Activated T-cell treated with anti-CD3 and anti-CD28 coated beads, Interleukin-2, amount 50 U/mL, for 1 hour (primary cell): ENCODE data around the gene RGCC.

Source experiments
- DNase-seq: peaks from one replicate; pipeline ENCODE4 v3.0.0-alpha.2; 2020

Gene RGCC

DNA sequence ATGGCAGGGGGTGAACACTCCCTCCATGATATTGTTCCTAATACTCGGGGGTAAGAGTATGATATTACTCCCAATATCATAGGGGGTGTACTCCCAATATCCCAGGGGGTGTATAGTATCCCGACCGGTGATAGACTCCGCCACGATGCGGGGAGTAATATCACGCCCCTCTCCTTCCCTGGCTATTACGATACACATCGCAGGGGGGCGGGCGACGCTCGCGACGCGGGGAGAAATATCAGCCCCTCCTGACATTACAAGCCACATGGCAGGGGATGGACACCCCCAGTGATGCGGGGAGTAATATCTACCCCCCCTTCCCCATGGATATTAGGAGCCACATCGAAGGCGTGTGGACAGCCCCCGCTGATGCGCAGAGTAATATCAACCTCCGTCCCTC is 3.2 kb upstream of the RGCC start:
- no peak for DNase-seq

DNA sequence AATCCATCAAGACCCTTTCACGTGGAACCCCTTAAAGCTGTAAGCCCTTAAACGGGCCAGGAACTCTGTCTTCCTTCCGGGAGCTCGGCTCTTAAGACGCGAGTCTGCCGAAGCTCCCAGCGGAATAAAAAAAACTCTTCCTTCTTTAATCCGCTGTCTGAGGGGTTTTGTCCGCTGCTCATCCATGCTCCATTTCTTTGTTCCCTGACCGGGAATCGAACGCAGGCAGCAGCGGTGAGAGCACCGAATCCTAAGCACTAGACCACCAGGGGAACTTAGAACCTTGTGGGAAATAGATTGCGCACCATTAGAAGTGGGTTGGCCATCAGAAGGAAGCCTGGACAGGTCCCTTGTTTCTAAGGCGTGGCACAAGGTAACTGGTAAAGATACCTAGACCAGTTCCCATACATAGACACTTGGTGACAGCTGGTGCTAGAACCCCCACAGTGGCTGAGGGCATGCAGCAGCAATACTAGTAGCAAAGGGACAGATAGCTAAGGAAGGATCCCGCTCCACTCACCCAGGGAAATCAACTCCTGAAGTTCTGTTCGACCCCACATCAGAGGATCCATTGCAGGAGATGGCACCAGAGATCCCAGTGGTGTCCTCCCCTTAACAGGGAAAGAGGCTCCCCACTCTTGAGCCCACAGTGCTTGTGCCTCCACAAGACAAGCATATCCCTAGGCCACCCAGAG is 1.5 kb upstream of the RGCC start:
- no peak for DNase-seq

DNA sequence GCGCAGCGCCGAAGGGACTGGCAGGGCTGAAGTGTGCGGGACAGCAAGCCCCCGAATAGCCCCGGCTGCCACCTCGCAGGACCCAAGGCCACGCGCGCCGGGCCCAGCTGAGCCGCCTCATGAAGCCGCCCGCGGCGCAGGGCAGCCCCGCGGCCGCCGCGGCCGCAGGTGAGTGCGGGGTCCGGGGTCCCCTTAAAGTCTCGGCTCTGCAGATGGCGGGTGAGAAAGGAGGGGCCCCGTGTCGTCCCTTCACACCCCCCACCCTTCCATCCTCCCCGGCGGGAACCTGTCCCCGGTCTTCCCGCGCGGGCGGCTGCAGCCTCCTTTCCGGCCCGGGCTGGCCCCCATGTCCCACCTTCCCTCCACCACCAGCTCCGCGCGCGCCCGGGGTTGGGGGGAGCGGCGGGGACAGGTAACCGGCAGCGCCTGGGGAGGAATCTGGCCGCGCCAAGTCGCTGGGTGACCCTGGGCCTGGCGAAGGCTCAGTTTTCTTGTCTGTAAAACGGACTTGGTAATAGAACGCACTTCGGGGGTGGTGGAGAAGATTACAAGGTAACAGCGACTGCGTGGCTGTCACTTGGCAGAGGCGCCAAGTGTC is 338 bp downstream of the RGCC start:
- no peak for DNase-seq

DNA sequence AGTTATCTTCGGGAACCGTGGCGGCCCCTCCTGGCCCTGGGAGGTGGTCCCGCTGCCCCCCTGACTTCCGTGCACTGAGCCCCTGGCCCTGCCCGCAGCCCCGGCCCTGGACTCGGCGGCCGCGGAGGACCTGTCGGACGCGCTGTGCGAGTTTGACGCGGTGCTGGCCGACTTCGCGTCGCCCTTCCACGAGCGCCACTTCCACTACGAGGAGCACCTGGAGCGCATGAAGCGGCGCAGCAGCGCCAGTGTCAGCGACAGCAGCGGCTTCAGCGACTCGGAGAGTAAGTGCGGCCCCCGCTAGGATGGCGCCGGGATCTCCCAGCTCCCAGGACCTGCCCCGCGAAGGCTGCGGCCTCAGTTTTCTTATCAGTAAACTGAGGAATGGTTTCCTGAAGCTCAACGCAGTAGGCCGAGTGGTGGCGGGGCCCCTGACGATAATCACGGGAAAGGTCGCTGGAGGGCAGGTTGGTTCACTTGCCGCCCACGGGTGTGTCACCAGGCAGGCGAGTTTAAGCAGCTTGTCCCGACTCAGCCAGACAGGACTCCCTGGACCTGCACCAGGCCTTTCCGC is 924 bp downstream of the RGCC start:
- peak; percentile 62 for DNase-seq

DNA sequence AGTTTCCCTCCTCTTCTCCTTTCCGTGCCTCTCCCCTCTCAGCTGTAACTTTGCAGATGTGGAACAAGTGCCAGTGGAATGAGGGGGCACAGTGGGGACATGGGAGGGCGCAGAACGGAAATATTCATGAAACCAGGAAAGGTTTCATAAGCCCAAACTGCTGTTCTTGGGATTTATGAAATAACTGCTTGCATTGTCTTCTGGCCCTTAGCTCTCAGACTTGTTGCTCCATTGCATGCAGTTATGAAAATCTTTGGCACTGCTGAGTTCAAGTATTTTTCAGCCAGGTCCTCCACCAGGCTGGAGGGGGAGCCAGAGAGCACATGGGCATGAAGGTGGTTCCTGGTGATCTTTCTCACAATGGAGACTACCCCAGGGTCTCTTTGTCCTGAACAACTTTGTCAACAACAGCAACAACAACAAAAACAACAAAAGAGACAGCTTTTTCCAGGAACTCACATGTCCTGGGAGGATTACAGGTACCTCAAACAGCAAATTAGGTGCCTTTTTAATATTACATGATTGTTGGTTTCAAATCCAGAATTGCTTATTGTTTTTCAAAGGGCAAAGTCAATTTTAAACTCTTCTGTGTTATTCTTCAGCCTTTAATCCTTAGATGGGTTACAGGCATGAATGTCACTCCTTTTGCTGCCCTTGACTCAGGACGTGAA is 1.5 kb downstream of the RGCC start:
- DNase-seq: peak; percentile 67

DNA sequence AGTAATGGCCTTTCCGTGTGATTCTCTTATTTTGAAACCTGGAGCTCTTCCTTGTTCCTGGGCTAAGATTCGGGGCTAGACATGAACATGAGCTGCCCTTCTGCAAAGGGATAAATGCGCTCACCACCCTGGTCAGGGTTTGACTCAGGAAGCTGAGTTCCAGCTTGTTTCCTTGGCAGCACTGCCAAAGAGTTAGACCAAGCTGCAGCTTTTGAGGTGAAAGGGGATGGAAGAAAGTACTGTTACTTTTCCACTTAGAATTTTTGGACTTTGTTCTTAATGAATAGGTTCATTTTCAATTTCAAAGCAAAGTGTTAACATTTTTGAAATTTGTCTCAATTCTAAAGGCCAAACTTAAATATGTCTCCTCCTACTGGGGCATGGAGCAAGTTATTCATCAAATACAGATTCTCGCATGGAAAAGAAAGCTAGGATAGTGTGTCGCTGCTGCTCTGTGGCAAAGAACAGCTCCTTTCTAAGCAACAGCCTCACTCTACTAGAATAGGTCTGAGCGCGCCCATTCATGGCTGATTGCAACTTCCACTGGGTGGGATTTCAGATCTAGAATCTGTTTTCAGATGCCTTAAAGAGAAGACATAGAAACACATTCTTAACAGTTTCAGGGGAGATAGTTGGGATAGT is 2.2 kb downstream of the RGCC start:
- DNase-seq: no peak

DNA sequence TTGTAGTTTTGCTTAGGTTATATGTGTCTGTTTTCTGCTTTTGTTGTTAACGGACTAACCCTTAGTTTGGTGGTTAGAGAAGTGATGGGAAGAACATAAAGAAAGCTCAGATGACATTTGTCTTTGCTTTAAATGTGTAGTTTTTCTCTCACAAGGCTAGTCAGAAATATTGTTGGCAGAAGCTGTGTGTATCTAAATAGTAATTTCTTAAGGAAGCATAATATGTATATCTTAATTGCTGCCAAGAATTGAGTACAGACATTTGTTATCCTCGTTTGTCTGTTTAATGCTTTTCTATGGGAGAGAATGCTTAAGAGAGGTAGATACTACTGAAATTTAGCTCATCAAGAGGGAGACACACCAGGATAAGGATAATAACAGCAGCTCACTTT is 2.7 kb downstream of the RGCC start:
- no peak for DNase-seq

DNA sequence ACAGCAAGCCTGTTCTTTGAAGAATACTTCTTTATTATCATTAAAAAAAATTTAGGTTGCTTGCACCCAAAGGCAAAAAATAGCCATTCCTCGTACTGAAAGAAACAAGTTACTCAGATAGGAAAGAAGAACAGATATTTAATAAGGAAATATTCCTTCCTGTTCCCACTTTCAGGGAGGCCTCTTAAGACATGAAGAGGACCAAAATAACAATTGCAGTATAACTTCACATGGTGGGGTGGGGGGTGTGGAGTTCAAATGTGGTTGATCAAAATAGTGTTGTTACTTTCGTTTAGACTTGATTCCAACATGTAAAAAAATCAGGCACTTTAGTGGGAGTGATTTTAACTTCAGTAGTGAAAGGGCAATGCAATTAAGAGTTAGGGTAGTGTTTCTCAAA is 3.6 kb downstream of the RGCC start:
- no peak for DNase-seq

DNA sequence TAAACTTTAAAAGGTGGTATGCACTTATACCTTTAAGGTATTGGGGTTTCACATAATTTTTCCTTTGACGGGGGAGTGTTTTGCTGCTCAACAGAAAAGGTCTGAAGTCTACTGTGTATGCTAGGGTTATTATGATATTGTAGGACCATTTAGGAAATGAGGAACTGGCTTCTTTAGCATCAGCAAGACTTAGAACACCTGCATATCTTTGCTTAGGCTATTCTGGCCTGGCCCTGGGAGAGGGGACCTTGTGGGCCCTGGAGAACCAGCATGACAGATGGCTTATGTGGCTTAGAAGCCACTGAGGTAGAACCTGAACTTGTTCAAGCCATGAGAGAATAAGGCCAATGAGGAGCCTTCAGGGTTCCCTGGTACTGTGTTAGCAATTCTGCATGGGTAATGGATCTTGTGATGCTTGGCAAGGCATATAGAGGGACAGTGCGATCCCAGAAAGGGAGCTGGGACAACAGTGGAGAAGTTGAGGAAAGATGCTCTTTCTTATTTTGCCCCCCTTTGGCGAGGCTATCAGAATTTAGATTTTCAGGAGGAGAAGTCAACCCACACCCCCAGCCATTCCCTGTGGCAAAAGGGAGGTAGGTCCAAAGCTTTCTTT is 4.3 kb downstream of the RGCC start:
- no peak for DNase-seq

DNA sequence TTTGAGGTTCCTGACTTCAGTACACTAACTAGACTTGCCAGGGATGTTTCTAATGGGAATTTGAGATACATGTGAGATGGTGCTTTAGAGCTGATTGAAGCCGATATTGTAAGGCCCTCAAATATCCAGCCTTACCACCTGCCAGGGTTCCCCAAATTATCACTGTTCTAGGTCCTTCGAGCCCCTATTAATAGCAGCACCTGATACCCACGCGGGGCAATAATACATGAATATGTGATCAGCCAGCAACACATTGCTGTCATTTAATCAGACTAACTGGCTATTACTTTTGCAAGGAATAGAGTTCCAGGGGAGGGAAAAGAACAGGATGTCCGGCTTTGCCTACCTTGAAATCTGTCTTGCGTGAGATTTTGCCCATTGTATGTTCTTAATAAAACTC is 5.1 kb downstream of the RGCC start:
- DNase-seq: no peak

DNA sequence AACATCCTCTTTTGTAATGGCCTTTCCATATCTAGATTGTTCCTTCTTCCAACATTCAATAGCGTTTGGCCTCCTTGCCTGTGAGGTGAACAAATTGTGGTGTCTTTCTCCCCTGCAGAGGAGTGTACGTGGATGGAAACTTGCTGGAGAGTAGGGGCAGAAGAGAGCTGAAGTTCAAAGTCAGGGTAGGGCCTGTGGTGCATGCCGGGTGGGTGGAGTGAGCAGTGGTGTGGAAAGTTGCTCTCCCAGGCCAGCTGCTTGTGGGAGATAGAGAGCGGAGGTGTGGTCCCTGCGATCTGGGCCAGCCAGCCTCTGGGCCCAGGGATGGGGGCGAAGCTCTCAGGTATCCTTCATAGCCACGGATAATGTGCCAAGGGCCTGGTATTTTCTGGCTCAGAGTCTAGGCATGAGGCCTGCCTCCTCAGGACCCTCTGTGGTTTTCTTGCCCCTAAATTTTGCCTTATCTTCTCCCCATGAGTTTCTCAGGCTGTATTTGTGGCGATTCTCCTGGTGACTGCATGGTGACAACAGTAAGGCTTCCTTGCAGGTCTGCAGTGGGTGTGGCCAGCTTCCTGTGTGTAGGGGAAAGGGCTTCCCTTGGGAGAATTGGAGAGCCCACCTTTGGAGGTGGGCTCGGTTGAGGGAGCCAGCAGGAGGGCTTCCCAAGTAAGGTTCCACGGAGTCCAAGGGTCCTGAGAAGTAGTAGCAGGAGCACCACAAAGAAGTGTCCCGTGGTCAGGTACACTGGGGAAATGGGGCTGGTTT is 6.7 kb downstream of the RGCC start:
- peak; percentile 59 for DNase-seq

DNA sequence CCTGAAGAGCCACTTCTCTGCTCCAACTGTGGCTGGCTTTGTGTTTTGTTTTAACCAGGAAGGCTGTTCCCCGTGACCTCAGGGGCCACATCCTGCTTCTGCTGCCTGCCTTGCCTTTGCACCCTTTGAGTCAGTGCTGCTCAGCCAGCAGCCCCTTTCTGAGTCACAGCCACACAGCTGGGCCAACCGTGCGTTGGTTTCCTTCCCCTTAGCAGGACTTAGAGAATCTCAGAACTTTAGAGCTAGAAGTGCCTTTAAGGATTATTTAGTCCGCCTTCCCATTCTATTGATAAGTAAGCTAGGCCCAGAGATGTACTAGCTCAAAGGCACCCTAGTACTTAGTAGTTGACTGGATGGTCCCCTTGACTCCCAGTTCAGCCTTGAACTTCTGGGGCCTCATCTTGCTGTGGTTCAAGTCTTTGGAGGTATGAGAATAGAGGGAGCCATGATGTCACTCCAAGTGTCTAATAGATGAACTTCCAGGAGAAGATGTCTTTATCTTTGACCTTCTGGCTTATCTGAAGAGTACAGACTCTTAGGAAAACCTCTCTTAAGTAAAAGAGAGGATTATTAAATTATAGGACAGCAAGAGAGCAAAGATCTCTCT is 8.0 kb downstream of the RGCC start:
- peak; percentile 83 for DNase-seq

DNA sequence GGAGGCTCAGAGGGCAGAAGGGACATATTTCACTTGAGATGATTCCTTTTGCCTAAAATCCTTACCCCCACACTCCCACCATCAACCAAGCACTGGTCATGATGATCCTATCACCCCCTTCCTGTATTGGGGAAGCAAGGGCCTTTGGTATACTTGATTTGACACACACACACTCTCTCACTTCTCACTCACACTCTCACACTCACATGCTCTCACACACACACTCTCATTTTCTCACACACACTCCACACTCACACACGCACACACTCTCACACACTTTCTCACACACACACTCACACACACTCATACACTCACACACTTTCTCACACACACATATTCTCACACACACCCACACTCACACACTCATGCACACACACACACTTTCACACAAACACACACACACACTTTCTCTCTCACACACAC is 8.6 kb downstream of the RGCC start:
- no peak for DNase-seq

DNA sequence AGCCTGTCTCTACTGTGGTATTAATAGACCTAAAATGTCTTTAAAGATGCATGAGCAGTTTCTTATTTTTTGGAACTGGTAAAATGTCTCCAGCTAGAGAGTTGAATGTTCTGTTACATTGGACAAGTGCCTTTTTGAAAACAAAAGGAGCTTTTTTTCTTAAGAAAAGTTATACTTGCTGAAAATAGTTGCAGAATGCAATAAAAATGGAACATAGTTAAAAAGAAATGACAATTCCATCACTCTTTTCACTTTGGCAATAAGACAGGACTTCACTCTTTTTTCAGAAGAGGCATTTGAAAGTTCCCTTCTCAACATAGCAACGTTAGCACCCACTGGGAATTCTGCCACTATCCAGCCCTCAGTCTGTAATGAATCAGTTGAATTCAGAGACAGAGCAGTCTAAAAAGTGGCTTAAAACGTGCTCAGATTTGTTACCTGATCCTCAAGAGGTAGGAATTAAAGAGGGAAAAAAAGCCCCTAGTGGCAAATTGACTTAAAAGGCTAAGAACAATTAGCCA is 10.1 kb downstream of the RGCC start:
- DNase-seq: no peak

DNA sequence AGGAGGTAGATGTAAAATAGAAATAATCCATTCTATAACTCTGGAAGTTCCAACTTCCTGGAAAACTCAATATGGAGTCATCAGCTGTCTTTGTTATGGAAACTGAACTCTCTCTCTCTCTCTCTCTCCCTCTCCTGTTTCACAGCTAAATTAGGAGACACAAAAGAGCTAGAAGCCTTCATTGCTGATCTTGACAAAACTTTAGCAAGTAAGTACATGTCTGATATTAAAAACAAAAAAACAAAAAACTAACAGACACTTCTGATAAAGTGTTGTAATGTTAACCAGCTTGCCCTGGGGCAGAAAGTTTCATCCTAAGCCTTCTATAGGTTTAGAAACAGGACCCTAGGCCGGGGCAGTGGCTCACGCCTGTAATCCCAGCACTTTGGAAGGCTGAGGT is 11.3 kb downstream of the RGCC start:
- DNase-seq: no peak

DNA sequence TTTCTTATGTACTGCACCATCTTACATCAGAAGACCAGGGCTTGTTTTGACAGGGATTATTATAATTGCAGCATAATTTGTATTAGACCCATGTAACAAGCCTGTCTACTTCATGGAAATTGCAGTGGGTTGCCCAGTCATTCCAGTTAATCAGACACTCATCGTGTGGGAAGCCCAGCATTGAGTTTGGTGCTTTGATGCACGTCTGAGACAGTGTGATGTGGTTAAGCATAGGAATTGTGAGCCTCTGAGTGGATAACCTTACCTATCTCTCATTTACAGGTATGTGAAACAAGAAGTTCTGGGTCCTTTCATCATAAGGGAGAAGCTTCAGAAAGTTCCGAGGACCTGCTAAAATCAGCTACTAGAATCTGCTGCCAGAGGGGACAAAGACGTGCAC is 12.8 kb downstream of the RGCC start:
- no peak for DNase-seq

DNA sequence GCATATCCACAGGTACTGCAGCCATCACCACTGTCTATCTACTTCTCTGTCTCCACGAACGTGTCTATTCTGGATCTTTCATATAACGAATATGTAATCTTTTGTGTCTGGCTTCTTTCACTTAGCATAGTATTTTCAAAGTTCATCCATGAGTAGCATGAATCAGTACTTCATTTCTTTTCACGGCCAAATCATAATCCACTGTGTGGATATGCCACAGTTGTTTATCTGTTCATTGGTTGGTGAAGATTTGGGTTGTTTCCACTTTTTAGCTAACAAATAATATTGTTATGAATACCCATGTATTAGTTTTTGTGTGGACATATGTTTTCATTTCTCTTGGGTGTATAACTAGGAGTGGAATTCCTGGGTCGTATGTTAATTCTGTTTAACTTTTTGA is 14.4 kb downstream of the RGCC start:
- DNase-seq: no peak

DNA sequence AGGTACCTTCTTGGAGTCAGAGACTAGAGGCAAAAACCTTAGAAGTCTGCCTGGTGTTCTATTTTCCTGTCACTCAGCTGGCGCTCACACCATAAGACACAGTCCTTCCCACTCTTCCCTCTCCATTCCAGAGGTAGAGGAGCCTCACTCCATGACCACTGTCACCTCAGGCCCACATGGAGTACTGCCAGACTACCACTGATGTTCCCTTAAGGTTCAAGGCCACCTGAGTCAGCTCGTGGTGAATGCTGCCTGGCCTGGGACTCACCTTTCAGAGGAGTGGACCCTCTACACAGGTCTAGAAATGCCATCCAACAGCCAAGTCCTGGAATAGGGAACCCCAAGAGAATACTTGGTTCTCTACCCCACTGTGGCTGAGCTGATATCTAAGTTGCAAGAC is 29.9 kb downstream of the RGCC start:
- DNase-seq: no peak

DNA sequence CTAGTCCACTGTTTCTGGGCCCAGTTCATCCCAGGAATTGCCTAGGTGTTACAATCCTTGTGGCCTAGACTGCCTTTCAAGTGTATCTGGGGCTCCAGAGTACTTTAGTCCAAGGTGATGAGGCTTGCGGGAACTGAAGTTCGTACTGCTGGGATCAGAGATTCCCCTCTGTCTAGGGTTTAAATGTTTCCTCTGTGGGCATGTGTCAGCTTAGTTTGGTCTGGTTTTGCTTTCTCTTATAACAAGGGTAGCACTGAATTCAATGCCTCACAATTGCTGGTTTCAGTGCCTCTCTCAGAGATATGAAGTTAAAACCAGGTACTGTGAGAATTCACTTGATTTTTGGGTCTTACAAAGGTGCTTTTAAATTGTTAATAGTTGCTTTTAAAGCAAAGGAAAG is 30.8 kb downstream of the RGCC start:
- no peak for DNase-seq

DNA sequence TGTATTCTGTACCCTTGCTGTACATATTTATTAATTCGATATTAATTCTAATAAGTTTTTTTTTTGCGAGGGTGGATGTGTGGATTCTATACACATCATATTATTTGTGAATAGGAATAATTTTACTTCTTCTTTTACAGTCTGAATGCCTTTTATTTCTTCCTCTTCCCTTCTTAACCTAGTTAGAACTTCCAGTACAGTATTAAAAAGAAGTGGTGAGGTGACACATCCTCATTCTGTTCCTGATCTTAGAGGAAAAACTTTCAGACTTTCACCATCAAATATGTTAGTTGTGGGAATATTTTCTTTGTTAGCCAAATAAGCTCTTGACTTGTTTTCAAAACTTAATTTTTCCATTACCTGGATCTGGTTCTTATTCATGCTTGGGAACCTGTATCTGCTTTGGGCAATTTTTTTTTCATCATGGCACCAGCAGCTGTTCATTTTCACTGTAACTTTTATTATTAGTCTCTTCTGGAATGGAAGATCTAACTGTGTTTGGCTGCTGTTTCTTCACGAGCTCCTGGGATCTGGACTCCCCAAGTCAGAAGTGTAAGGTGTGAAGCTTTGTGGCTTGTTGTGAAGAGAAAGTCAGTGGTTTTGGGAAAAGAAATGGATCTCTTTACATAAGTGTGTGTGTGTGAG is 33.1 kb downstream of the RGCC start:
- no peak for DNase-seq

DNA sequence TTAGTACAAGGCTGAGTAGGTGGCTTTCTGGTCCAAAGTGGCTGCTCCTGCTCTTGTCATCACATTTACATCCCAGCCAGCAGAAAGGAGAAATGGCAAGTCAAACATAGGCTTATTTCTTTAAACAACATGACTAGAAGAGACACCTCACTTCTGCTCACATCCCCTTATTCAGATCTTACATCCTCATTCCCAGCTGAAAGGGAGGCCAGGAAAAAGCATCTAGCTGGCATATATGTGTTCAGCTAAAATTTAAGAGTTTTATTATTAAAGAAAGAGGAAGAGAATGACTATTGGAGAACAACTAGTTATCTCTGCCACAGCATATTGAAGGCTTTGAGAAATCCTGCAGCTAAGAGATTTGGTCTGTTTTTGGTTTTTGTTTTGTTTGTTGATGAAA is 34.1 kb downstream of the RGCC start:
- no peak for DNase-seq
